SHP77 (cell line): Measurements from ENCODE around the gene TRIM66.

Experiments used
- DNase-seq, 2 experiments: peaks; one replicate each; lab custom pipeline; 2025; lab: John Stamatoyannopoulos, UW

The TRIM66 gene

GRCh38 chr11:8564526-8564925 is 117.9 kb downstream of the TRIM66 start:
- no peak for DNase-seq
